Uterus (tissue), 4 donors: Measurements from ENCODE around the gene COL4A1. TPM values are rescaled to one million over a fixed set of nuclear protein-coding genes. Genes with fewer than 3 reads are reported as not detected.
A peak's percentile ranks its signal among the peaks of the same experiment; 100 is the strongest.

Experiments
- DNase-seq, 2 donors: peaks; one replicate each; pipeline ENCODE4 v3.0.0-alpha.2; 2019 to 2020
- H3K27ac ChIP-seq, 2 donors: fragments of 200-600 bp; sonication (generic); 1 replicate in 1 of 2; 2 replicates in 1 of 2; pipeline ENCODE4 v1.5.1; 2016 to 2018
- H3K27me3 ChIP-seq, 2 donors: fragments of 200-600 bp; sonication (generic); one replicate each; pipeline ENCODE4 v1.5.1; 2018 to 2019; ENCODE audit warnings: control low read depth in 1 of 2
- H3K36me3 ChIP-seq, 2 donors: fragments of 200-600 bp; sonication (generic); one replicate each; pipeline ENCODE4 v1.5.1; 2019; ENCODE audit warnings: control low read depth in 1 of 2
- H3K4me1 ChIP-seq, 2 donors: fragments of 200-600 bp; sonication (generic); one replicate each; pipeline ENCODE4 v1.5.1; 2018 to 2019; ENCODE audit warnings: control low read depth in 1 of 2
- H3K4me3 ChIP-seq, 2 donors: fragments of 200-600 bp; sonication (generic); 1 replicate in 1 of 2; 2 replicates in 1 of 2; pipeline ENCODE4 v1.5.1; 2018 to 2019; ENCODE audit warnings: mild to moderate bottlenecking in 1 of 2
- H3K9me3 ChIP-seq, 2 donors: fragments of 200-600 bp; sonication (generic); one replicate each; pipeline ENCODE4 v1.5.1; 2019; ENCODE audit warnings: control low read depth in 1 of 2
- POLR2A ChIP-seq, 2 donors: fragments of 450-650 bp; IDR thresholded peaks; one replicate each; pipeline ENCODE4 v1.6.1; 2016; ENCODE audit warnings: antibody characterized with exemption in 2 of 2, mild to moderate bottlenecking in 1 of 2, moderate library complexity in 1 of 2
- intact Hi-C: fragments of 100-400 bp; cut with DNase I; formaldehyde crosslinking; loops from one replicate; pipeline ENCODE4 v1.15.1; 2023; ENCODE audit warnings: low total_unique reads
- total RNA-seq, 4 donors: library from RNA; depleted of rRNA in 3 of 4; stranded (reverse); fragments of >200 nt in 3 of 4; gene quantifications; one replicate each; pipeline versions ENCODE4 v1.1.0 to v1.2.4, GENCODE V29; 2014 to 2023
- TF ChIP-seq, protein P1 (sequence below), 4 experiments: fragments of 200-600 bp in 2 of 4; fragments of 450-650 bp in 2 of 4; sonication (generic) in 2 of 4; IDR thresholded peaks; one replicate each; pipeline ENCODE4 v1.5.1; 2016 to 2019; ENCODE audit warnings: antibody characterized with exemption in 4 of 4, mild to moderate bottlenecking in 2 of 4, moderate library complexity in 1 of 4
- donor health status: DM: yes; HTN: yes; CAD: no.

COL4A1 gene
- total RNA-seq, 4 donors from 2014 or later, result 164 to 737 (median 209) TPM

DNA sequence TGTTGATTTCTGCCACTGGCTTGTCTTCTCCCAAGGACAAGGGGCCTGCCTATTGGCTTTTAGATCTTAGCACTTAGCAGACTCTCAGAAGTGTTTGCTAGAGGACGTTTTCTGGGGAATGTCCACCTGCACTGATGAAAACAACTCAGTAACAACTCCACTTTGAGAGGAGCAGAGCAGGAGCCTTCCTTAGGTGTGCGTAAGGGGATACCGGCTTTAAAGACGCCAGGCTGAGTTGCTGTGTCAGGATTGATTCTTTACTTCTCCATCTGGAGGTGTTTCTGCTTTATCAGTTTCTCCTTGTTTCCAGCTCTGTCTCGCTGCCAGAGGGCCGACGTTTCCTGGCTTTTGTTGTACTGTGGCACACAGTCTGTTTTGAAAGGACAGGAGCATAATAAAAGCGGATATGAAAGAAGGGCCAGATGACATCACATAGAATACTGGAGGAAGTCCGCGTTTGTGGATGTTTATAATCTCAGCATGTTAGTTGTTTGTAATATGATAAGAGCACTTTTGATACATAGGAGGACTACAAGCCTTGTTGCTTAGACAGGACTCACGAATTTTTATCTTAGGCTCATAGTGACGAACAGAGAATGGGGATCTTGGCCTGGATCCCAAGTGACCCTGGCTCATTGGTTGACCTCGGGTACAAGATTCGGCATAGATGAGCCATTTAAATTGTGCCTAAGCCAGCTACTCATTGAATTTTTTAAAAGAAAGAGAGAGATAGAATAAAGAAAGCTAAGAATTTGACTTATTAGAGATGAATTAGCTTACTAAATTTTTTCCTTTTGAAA is 34.7 kb upstream of the COL4A1 start:
- Histone ChIP-seq H3K9me3 (no peaks in the 10 kb centered on the region), H3K4me3 (peak overlapping the region in 1 of 2 donors; percentile 14), H3K36me3 (no peaks in the 10 kb centered on the region), H3K4me1 (peaks cover 9 to 26% of the 10 kb centered on the region in 2 donors), H3K27me3 (no peaks in the 10 kb centered on the region), H3K27ac (peak overlapping the region; percentile 92 to 96)
- TF ChIP-seq, protein P1, sequence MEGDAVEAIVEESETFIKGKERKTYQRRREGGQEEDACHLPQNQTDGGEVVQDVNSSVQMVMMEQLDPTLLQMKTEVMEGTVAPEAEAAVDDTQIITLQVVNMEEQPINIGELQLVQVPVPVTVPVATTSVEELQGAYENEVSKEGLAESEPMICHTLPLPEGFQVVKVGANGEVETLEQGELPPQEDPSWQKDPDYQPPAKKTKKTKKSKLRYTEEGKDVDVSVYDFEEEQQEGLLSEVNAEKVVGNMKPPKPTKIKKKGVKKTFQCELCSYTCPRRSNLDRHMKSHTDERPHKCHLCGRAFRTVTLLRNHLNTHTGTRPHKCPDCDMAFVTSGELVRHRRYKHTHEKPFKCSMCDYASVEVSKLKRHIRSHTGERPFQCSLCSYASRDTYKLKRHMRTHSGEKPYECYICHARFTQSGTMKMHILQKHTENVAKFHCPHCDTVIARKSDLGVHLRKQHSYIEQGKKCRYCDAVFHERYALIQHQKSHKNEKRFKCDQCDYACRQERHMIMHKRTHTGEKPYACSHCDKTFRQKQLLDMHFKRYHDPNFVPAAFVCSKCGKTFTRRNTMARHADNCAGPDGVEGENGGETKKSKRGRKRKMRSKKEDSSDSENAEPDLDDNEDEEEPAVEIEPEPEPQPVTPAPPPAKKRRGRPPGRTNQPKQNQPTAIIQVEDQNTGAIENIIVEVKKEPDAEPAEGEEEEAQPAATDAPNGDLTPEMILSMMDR (IDR thresholded peaks at IDR 0.05), result no peak
- TF ChIP-seq POLR2A (IDR thresholded peaks at IDR 0.05), result peak in 1 of 2 donors; percentile 2
- DNase-seq, result peak in 1 of 2 donors; percentile 54
- intact Hi-C loops, result no loop called here

DNA sequence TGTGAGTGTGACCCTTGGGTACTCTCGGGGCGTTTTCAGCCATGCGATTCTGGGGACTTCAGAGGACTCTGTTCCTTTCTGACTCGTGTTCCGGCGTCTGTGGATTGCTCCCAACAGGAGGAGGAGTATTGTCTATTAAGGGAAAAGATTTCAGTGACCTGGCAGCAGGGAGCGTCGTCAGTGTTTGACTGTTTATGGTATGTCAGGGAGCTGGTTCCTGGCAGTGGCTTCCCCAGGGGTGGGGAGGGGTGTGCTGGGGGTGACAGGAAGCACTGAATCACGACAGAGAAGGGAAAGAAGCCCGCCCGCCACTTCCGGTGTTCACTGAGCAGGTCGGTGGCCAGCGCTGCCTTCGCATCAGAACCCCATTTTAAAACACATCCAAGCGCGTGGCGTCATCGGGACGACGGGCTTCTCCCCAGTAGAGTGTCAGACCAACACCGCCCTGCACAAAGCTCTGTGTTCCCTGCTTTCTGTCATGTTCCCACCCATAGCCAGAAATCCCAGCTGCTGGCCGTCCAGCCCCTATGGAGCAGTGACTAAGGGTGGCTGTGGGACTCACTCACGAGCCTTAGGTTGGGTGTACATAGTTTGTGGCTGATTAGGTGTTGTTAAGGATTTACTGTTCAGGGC is 34.0 kb upstream of the COL4A1 start:
- no peaks in the 10 kb centered on the region for H3K36me3 ChIP-seq
- TF ChIP-seq, protein P1 (IDR thresholded peaks at IDR 0.05), result peak in 1 of 4 experiments; percentile 12
- peak in 1 of 2 donors; percentile 44 for TF ChIP-seq POLR2A (IDR thresholded peaks at IDR 0.05)
- peak; percentile 91 to 93 for DNase-seq
- H3K27me3 ChIP-seq, result no peaks in the 10 kb centered on the region
- H3K4me1 ChIP-seq, result peaks cover 9 to 26% of the 10 kb centered on the region in 2 donors
- peak overlapping the region in 1 of 2 donors; percentile 14 for H3K4me3 ChIP-seq
- peak overlapping the region; percentile 92 to 96 for H3K27ac ChIP-seq
- H3K9me3 ChIP-seq, result no peaks in the 10 kb centered on the region
- intact Hi-C loops, result no loop called here

DNA sequence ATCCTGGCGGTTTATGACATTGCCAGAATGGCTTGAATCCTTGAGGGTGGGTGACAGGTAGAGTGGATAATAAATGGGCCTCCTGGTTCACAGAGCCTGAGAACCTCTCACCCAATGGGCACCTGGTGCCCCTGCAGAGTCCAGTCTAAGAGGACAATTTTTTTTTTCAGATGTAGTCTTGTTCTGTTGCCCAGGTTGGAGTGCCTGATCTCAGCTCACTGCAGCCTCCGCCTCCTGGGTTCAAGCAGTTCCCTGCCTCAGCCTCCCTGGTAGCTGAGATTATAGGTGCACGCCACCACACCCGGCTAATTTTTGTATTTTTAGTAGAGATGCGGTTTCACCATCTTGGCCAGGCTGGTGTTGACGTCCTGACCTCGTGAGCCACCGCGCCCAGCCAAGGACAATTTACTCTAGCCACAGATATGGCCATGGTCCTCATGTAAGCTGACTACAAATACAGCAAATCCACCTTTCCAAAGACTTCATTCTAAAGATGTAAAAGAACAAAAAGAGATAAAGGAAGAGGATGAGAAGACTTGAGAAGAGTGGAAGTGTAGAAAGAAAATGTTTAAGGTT is 33.1 kb upstream of the COL4A1 start:
- DNase-seq, result no peak
- Histone ChIP-seq H3K4me3 (peak overlapping the region in 1 of 2 donors; percentile 14), H3K27ac (peak overlapping the region; percentile 92 to 96), H3K4me1 (peaks cover 9 to 26% of the 10 kb centered on the region in 2 donors), H3K9me3 (no peaks in the 10 kb centered on the region), H3K27me3 (no peaks in the 10 kb centered on the region), H3K36me3 (no peaks in the 10 kb centered on the region)
- TF ChIP-seq POLR2A (IDR thresholded peaks at IDR 0.05), result no peak
- TF ChIP-seq, protein P1 (IDR thresholded peaks at IDR 0.05), result no peak
- intact Hi-C loops, result no loop called here

DNA sequence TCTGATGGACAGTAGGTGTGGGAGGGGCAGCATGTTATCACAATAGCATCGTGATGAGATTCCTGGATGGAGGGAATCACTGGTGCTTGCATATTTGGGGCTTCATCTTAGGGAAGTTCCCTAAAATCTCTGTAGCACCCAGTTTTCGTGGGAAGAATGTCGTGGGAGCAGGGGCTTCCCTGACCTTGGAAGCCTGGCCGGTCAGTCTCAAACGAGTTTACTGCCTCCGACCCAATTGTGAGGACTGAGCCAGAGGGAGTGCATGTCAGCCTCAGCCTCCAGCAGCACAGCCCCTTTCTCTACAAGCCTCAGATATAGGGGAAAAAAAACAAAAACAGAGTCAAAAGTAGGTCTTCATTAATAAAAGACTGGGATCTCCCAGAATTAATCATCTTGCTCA is 32.3 kb upstream of the COL4A1 start:
- no peaks in the 10 kb centered on the region for H3K36me3 ChIP-seq
- no peak for TF ChIP-seq POLR2A (IDR thresholded peaks at IDR 0.05)
- TF ChIP-seq, protein P1 (IDR thresholded peaks at IDR 0.05), result no peak
- H3K9me3 ChIP-seq, result no peaks in the 10 kb centered on the region
- no peaks in the 10 kb centered on the region for H3K27me3 ChIP-seq
- no peak overlapping the region for H3K4me3 ChIP-seq
- H3K4me1 ChIP-seq, result peaks cover 9 to 26% of the 10 kb centered on the region in 2 donors
- intact Hi-C loops, result no loop called here
- DNase-seq, result no peak
- H3K27ac ChIP-seq, result peak overlapping the region; percentile 92 to 96
